Prostate gland (tissue), 2 donors: Measurements from ENCODE around the gene KCND1. TPM values are rescaled to one million over a fixed set of nuclear protein-coding genes. Genes with fewer than 3 reads are reported as not detected.

Source experiments
- DNase-seq: peaks from one replicate; pipeline ENCODE4 v3.0.0-alpha.2; 2019; ENCODE audit warnings: low spot score
- H3K27ac ChIP-seq, 2 donors: fragments of 200-600 bp; sonication (generic); 2 replicates each; pipeline ENCODE4 v1.5.1; 2017 to 2019
- H3K27me3 ChIP-seq: fragments of 200-600 bp; sonication (generic); replicated peaks from 2 replicates; pipeline ENCODE4 v1.5.1; 2019; ENCODE audit not compliant: insufficient read depth
- H3K36me3 ChIP-seq, 2 donors: fragments of 200-600 bp; sonication (generic); 1 replicate in 1 of 2; 2 replicates in 1 of 2; pipeline versions ENCODE4 v1.5.1 to v1.8.1; 2017 to 2019
- H3K4me1 ChIP-seq: fragments of 200-600 bp; sonication (generic); replicated peaks from 2 replicates; pipeline ENCODE4 v1.5.1; 2019
- H3K4me3 ChIP-seq, 2 donors: fragments of 200-600 bp; sonication (generic); 2 replicates each; pipeline ENCODE4 v1.5.1; 2017 to 2019
- H3K9me3 ChIP-seq: fragments of 200-600 bp; sonication (generic); 2 replicates; pipeline ENCODE4 v1.5.1; 2017
- CTCF ChIP-seq, 4 experiments: fragments of 200-600 bp in 2 of 4; fragments of 450-650 bp in 2 of 4; sonication (generic) in 2 of 4; IDR thresholded peaks; 1 replicate in 3 of 4; 2 replicates in 1 of 4; pipeline ENCODE4 v1.5.1; 2016 to 2019; ENCODE audit warnings: antibody characterized with exemption in 4 of 4, mild to moderate bottlenecking in 2 of 4, moderate library complexity in 2 of 4
- POLR2A ChIP-seq: fragments of 450-650 bp; IDR thresholded peaks from one replicate; pipeline ENCODE4 v1.6.1; 2016; ENCODE audit warnings: antibody characterized with exemption, mild to moderate bottlenecking
- POLR2AphosphoS5 ChIP-seq: sonication (generic); formaldehyde crosslinking; IDR thresholded peaks from one replicate; pipeline ENCODE4 v1.6.1; 2017; ENCODE audit warnings: antibody characterized with exemption
- WGBS: methylation state at CpG from one replicate; pipeline ENCODE4 v1.1.5; 2018; 5-methylcytosine and 5-hydroxymethylcytosine counted together
- intact Hi-C: fragments of 100-400 bp; cut with DNase I; formaldehyde crosslinking; loops from one replicate; pipeline ENCODE4 v1.14.2; 2022
- total RNA-seq, 2 donors: library from RNA; depleted of rRNA; stranded (reverse); fragments of >200 nt; gene quantifications; one replicate each; pipeline ENCODE4 v1.1.0, GENCODE V29; 2016

The KCND1 gene
- total RNA-seq, 2 donors from 2014 or later: 0.23 to 1.9 TPM

DNA sequence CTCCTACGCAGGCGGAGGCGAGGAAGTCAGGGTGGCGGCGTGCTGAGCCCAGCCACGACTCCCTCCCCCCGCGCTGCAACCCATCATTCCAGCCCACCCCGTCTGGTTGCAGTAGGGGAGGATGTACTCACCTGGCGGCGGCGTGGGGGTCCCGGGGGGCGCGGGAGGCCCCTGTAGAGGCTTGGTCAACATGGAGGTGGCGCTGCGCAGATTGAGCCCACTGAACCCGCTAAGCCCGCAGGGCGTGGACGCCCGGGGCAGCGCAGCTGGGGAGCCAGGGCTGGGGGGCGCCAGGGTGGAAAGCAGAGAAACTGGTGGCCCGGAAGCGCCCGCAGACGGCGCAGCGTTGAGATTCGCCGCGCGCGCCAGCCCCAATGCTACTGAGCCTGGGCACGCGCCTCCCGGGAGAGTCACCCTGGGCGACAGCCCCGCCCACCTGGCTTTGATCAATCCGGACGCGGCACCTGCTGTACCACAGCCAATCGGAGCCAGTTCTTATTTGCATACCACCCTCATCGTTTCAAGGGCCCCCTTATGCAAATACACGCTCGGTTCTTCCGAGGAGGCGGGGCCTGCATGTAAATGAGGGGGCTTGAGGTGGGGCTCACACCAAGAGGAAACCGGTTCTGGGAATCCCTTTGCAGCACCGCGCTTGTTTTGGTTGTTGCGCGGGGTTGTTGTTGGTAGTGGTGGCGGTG lies 52.9 kb downstream of the KCND1 start, which contains the start of gene PIM2:
Gene PIM2, minus strand, starts transcription at position 382 of the 698 bp plus-strand sequence. Its CDS starts 190 bp downstream, at position 192.
- whole genome bisulfite sequencing: 0% methylated on average over 12 of the region's 55 CpGs
- DNase-seq: peak; percentile 93
- TF ChIP-seq POLR2AphosphoS5 (peak; percentile 94), POLR2A (peak; percentile 96), CTCF (IDR thresholded peaks at IDR 0.05) (peak in 1 of 4 experiments; percentile 8)
- Histone ChIP-seq H3K9me3 (no peaks in the 10 kb centered on the region), H3K4me1 (no peaks in the 10 kb centered on the region), H3K4me3 (peak within 1 kb of the TSS; percentile 53 to 57), H3K27me3 (no peaks in the 10 kb centered on the region), H3K27ac (peak within 1 kb of the TSS; percentile 84), H3K36me3 (no peaks in the 10 kb centered on the region)
- intact Hi-C loops: loop anchor here (10.0 kb wide), 1 partner anchor 126 kb away; the partner anchor contains the start of gene TFE3

DNA sequence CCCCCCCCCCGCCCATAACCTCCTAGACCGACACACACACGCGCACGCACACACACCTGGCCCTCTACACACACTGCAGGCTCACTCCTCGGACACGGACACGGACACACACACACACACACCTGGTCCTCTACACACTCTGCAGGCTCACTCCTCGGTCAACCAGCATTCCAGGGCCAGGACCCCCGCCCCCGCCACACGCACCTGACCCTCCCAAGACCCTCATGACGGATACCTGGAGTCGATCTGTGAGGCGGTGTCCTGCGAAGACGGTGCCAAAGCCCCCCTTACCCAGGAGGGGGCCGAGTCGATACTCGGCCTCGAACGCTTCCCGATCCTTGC lies 53.4 kb downstream of the KCND1 start:
- Histone ChIP-seq H3K36me3 (no peaks in the 10 kb centered on the region), H3K4me3 (peak overlapping the region; percentile 53 to 57), H3K27me3 (no peaks in the 10 kb centered on the region), H3K27ac (peak overlapping the region; percentile 84), H3K9me3 (no peaks in the 10 kb centered on the region), H3K4me1 (no peaks in the 10 kb centered on the region)
- intact Hi-C loops: loop anchor here (10.0 kb wide), 1 partner anchor 127 kb away; the partner anchor contains the start of gene TFE3
- TF ChIP-seq CTCF (IDR thresholded peaks at IDR 0.05) (no peak), POLR2A (no peak), POLR2AphosphoS5 (no peak)
- DNase-seq: no peak
- 2% methylated on average over 9 of the region's 23 CpGs for WGBS

DNA sequence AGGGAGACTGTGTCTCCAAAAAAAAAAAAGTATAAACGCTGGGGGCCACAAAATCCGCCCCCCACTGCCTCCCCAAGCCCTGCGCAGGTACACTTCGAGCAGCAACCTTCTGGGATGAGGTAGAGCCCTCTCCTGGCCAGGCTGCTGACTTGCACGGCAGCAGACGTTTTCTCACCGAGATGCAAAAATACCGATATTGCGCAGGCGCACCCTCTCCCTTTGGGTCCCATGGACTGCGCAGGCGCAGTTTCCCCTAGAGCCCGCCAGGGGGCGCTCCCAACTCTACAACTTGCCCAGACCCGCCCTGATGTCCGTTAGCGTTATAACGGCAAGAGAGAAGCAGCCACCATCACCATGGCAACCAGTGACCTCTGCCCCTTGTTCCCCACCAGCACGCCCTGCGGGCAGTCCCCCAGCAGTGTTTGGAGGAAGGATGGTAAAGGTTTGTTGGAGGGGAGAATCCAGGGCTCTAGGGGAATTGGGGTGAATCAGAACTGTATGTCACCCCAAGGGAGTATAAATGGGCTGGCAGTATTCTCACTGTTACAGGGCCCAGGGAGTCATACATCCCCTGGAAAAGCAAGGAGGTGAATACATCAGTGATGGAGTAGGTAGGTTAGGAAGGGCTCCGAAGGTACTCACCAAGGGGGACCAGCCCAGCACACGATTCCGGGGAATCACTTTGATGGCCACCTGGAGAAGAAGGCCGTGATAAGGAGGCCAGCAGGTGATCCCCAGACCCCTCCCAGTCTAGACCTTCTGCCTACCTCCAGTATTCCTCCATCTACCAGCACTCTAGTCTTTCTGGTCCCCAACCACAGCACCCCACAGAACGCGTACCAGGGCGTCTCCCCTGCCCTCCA lies 54.3 kb downstream of the KCND1 start:
- Histone ChIP-seq H3K4me3 (peak overlapping the region; percentile 53 to 57), H3K4me1 (no peaks in the 10 kb centered on the region), H3K27ac (peak overlapping the region; percentile 30 to 84), H3K36me3 (no peaks in the 10 kb centered on the region), H3K9me3 (no peaks in the 10 kb centered on the region), H3K27me3 (no peaks in the 10 kb centered on the region)
- TF ChIP-seq POLR2A (no peak), CTCF (IDR thresholded peaks at IDR 0.05) (peak; percentile 78 to 97 (median 96)), POLR2AphosphoS5 (peak; percentile 88)
- DNase-seq: peak; percentile 85
- intact Hi-C loops: loop anchor here (10.0 kb wide), 1 partner anchor 127 kb away; the partner anchor contains the start of gene TFE3
- 26% methylated on average over 19 of the region's 27 CpGs for WGBS

GRCh38 chrX:48914593-48915493 lies 56.8 kb downstream of the KCND1 start:
- Histone ChIP-seq H3K4me1 (no peaks in the 10 kb centered on the region), H3K27ac (no peak overlapping the region), H3K36me3 (no peaks in the 10 kb centered on the region), H3K27me3 (no peaks in the 10 kb centered on the region), H3K9me3 (no peaks in the 10 kb centered on the region), H3K4me3 (no peak overlapping the region)
- no peak for DNase-seq
- intact Hi-C loops: loop anchor here (10.0 kb wide), 1 partner anchor 130 kb away; the partner anchor contains the start of gene TFE3
- TF ChIP-seq POLR2A: no peak
- no peak for TF ChIP-seq CTCF (IDR thresholded peaks at IDR 0.05)
- no peak for TF ChIP-seq POLR2AphosphoS5
- 88% methylated on average over 13 of the region's 13 CpGs for WGBS
